ENCODE data around the gene LVRN.

DNA sequence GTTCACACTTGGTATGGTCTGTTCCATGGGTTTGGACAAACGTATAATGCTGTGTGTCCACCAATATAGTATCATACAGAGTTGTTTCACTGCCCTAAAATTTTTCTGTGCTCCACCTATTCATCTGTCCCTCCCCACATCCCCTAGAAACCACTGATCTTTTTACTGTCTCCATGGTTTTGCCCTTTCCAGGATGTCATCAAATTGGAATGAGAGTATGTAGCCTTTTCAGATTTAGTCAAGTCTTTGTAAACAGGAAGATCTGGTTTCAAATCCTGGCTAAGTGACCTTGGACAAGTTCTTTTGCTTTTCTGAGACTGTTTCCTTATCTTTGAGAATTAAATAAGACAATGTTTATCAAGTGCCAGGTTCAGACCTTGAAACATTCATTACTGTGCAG, 13.2 kb upstream of the LVRN start:
- TF ChIP-seq POLR2A (IDR thresholded peaks at IDR 0.05), result no peak
- TF ChIP-seq, protein P1, sequence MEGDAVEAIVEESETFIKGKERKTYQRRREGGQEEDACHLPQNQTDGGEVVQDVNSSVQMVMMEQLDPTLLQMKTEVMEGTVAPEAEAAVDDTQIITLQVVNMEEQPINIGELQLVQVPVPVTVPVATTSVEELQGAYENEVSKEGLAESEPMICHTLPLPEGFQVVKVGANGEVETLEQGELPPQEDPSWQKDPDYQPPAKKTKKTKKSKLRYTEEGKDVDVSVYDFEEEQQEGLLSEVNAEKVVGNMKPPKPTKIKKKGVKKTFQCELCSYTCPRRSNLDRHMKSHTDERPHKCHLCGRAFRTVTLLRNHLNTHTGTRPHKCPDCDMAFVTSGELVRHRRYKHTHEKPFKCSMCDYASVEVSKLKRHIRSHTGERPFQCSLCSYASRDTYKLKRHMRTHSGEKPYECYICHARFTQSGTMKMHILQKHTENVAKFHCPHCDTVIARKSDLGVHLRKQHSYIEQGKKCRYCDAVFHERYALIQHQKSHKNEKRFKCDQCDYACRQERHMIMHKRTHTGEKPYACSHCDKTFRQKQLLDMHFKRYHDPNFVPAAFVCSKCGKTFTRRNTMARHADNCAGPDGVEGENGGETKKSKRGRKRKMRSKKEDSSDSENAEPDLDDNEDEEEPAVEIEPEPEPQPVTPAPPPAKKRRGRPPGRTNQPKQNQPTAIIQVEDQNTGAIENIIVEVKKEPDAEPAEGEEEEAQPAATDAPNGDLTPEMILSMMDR (IDR thresholded peaks at IDR 0.05), result no peak
